GM12891 (cell line): ENCODE measurements around the gene LYZL4.

Experiments
- POLR2A ChIP-seq: IDR thresholded peaks from 2 replicates; pipeline ENCODE4 v1.6.1; 2011; ENCODE audit warnings: low read depth, low read length, control low read depth
- POLR2AphosphoS5 ChIP-seq: IDR thresholded peaks from 2 replicates; pipeline ENCODE4 v1.6.1; 2011; ENCODE audit warnings: low read depth, low read length, control low read depth
- SPI1 ChIP-seq: IDR thresholded peaks from 2 replicates; pipeline ENCODE4 v1.6.1; 2011; ENCODE audit warnings: low read depth, low read length, control low read depth
- TAF1 ChIP-seq: IDR thresholded peaks from 2 replicates; pipeline ENCODE4 v1.6.1; 2011; ENCODE audit warnings: low read depth, low read length, control low read depth

DNA sequence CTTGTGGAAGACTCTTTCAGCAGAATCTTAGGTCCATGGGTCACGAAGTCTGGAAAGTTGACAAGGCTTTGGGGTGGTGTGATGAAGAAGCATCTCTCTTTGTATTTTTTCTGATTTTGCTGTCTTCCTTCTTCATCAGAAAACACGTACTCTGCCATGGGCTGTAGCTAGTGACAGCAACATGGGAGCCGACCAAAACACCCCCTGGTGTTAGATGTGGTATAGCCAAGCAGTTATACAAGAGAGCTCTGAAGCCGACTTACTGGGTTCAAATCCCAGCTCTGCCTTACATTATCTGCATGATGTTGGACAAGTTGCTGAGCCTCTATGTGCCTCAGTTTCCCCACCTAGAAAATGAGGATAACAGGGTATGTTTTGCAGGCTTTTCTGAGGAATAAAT lies 32.9 kb upstream of the LYZL4 start:
- TF ChIP-seq POLR2AphosphoS5 (no peak), TAF1 (no peak), POLR2A (no peak), SPI1 (no peak)
